HepG2 (cell line): ENCODE measurements around the gene TSEN34. TPM values are rescaled to one million over a fixed set of nuclear protein-coding genes. Genes with fewer than 3 reads are reported as not detected.
A peak's percentile ranks its signal among the peaks of the same experiment; 100 is the strongest.

Source experiments
- BORCS8-MEF2B ChIP-seq: sonication (generic); formaldehyde crosslinking; IDR thresholded peaks from 2 replicates; pipeline ENCODE4 v1.8.0; 2022; ENCODE audit warnings: mild to moderate bottlenecking, missing genetic modification reagents
- E2F1 ChIP-seq: sonication (generic); formaldehyde crosslinking; IDR thresholded peaks from 2 replicates; pipeline ENCODE4 v1.5.0; 2020; ENCODE audit warnings: missing genetic modification reagents
- GATA4 ChIP-seq: sonication (generic); IDR thresholded peaks from 2 replicates; pipeline ENCODE4 v1.6.1; 2016; ENCODE audit warnings: antibody characterized with exemption, low read depth, borderline replicate concordance
- GATAD1 ChIP-seq: IDR thresholded peaks from 2 replicates; pipeline ENCODE4 v1.6.1; 2016; ENCODE audit warnings: missing genetic modification reagents, missing compliant biosample characterization
- GLMP ChIP-seq: sonication (generic); formaldehyde crosslinking; IDR thresholded peaks from 2 replicates; pipeline ENCODE4 v1.9.0; 2021; ENCODE audit warnings: missing genetic modification reagents, mild to moderate bottlenecking, borderline replicate concordance
- HIVEP1 ChIP-seq: sonication (generic); formaldehyde crosslinking; IDR thresholded peaks from 2 replicates; pipeline ENCODE4 v1.4.0; 2020; ENCODE audit warnings: mild to moderate bottlenecking, missing genetic modification reagents
- HNRNPL ChIP-seq: fragments of 200-400 bp; formaldehyde crosslinking; IDR thresholded peaks from 2 replicates; pipeline ENCODE4 v1.6.1; 2017; ENCODE audit warnings: mild to moderate bottlenecking, low read depth, low read length
- IRF2 ChIP-seq: IDR thresholded peaks from 2 replicates; pipeline ENCODE4 v1.6.1; 2018; ENCODE audit warnings: missing genetic modification reagents, missing compliant biosample characterization
- JUNB ChIP-seq: sonication (generic); formaldehyde crosslinking; IDR thresholded peaks from 2 replicates; pipeline ENCODE4 v1.8.0; 2022; ENCODE audit warnings: missing genetic modification reagents, mild to moderate bottlenecking, borderline replicate concordance
- MAF1 ChIP-seq: sonication (generic); formaldehyde crosslinking; IDR thresholded peaks from 2 replicates; pipeline ENCODE4 v1.5.0; 2020; ENCODE audit warnings: missing genetic modification reagents, borderline replicate concordance
- MEIS2 ChIP-seq: sonication (generic); formaldehyde crosslinking; IDR thresholded peaks from 2 replicates; pipeline ENCODE4 v1.9.0; 2021; ENCODE audit warnings: mild to moderate bottlenecking, missing genetic modification reagents
- NR0B2 ChIP-seq: sonication (generic); formaldehyde crosslinking; IDR thresholded peaks from 2 replicates; pipeline ENCODE4 v1.4.0; 2020; ENCODE audit warnings: mild to moderate bottlenecking, missing genetic modification reagents
- PLRG1 ChIP-seq: fragments of 450-650 bp; conservative IDR thresholded peaks from 2 replicates; pipeline ENCODE4 v1.6.1; 2016
- POLR2A ChIP-seq, 2 experiments: IDR thresholded peaks; 2 replicates each; pipeline ENCODE4 v1.6.1; 2011; ENCODE audit warnings: low read depth in 2 of 2, low read length in 2 of 2, mild to moderate bottlenecking in 1 of 2, moderate library complexity in 1 of 2; ENCODE audit not compliant: insufficient read depth in 1 of 2
- RAD51 ChIP-seq: fragments of 450-650 bp; IDR thresholded peaks from 2 replicates; pipeline ENCODE4 v1.6.1; 2016; ENCODE audit warnings: borderline replicate concordance
- SATB2 ChIP-seq: sonication (generic); formaldehyde crosslinking; IDR thresholded peaks from 2 replicates; pipeline ENCODE4 v1.5.0; 2020; ENCODE audit warnings: missing genetic modification reagents
- USF2 ChIP-seq, 2 experiments: sonication (generic) in 1 of 2; formaldehyde crosslinking in 1 of 2; IDR thresholded peaks; 2 replicates each; pipeline versions ENCODE4 v1.5.1 to v1.6.1; 2011 to 2020; ENCODE audit warnings: borderline replicate concordance in 1 of 2, low read depth in 1 of 2, low read length in 1 of 2, mild to moderate bottlenecking in 1 of 2, missing genetic modification reagents in 1 of 2, moderate library complexity in 1 of 2
- ZFP36 ChIP-seq: fragments of 150-350 bp; IDR thresholded peaks from 2 replicates; pipeline ENCODE4 v1.6.1; 2018; ENCODE audit warnings: borderline replicate concordance, low read length, low read depth; ENCODE audit not compliant: partially characterized antibody
- ZNF275 ChIP-seq: sonication (generic); formaldehyde crosslinking; IDR thresholded peaks from 2 replicates; pipeline ENCODE4 v1.8.0; 2022; ENCODE audit warnings: missing genetic modification reagents, mild to moderate bottlenecking, inconsistent platforms, borderline replicate concordance
- ZNF558 ChIP-seq: sonication (generic); formaldehyde crosslinking; IDR thresholded peaks from 2 replicates; pipeline ENCODE4 v1.9.0; 2022; ENCODE audit warnings: mild to moderate bottlenecking, missing genetic modification reagents, borderline replicate concordance
- ZNF589 ChIP-seq: sonication (generic); formaldehyde crosslinking; conservative IDR thresholded peaks from 2 replicates; pipeline ENCODE4 v1.8.0; 2022; ENCODE audit warnings: mild to moderate bottlenecking, moderate library complexity, missing genetic modification reagents
- ZNF629 ChIP-seq: sonication (generic); formaldehyde crosslinking; conservative IDR thresholded peaks from 2 replicates; pipeline ENCODE4 v1.5.0; 2020; ENCODE audit warnings: missing genetic modification reagents
- ZNF747 ChIP-seq: sonication (generic); formaldehyde crosslinking; IDR thresholded peaks from 2 replicates; pipeline ENCODE4 v1.8.1; 2023; ENCODE audit warnings: missing genetic modification reagents, mild to moderate bottlenecking, borderline replicate concordance
- ZNF772 ChIP-seq: sonication (generic); formaldehyde crosslinking; IDR thresholded peaks from 2 replicates; pipeline ENCODE4 v1.5.0; 2020; ENCODE audit warnings: mild to moderate bottlenecking, missing genetic modification reagents
- polyA plus RNA-seq, 8 experiments: library from polyadenylated mRNA; depleted of rRNA in 3 of 8; stranded (reverse) in 7 of 8; unstranded in 1 of 8; fragments of >200 nt; fragmentation: Illumina TruSeq in 4 of 8; extraction: Trizol in 4 of 8; gene quantifications; 2 replicates each; pipeline versions ENCODE4 v1.2.1 to v1.2.3, GENCODE V29; 2011 to 2016; ENCODE audit warnings: low read depth in 4 of 8, missing spikeins in 1 of 8, mixed read lengths in 1 of 8; ENCODE audit not compliant: insufficient read depth in 1 of 8
- total RNA-seq, 5 experiments: library from RNA; depleted of rRNA; stranded (reverse); fragments of >200 nt; fragmentation: Illumina TruSeq; extraction: Trizol; gene quantifications; 2 replicates each; pipeline ENCODE4 v1.2.3, GENCODE V29; 2016; ENCODE audit warnings: low read depth in 1 of 5

TSEN34 gene
- total and polyA plus RNA-seq, 2 of the 13 experiments (the other 11 are each of a cell fraction or from before 2014, with no cell fraction given) = 55.1 to 65.4 TPM

- TF ChIP-seq ZNF275 (CRISPR knock-in tag) (0 out of 2 replicates have a peak, but pooled peaks have one; percentile 40), HIVEP1 (CRISPR knock-in tag) (no peak), IRF2 (CRISPR knock-in tag) (0 out of 2 replicates have a peak, but pooled peaks have one; percentile 22), ZNF589 (no peak), USF2 (IDR thresholded peaks at IDR 0.05; ENCODE audit: low read depth, low read length) (no peak), USF2 (CRISPR knock-in tag; IDR thresholded peaks at IDR 0.05; ENCODE audit: borderline replicate concordance) (no peak), ZNF772 (CRISPR knock-in tag) (no peak), ZNF558 (CRISPR knock-in tag) (no peak), MAF1 (no peak), JUNB (no peak), MEIS2 (CRISPR knock-in tag) (no peak), HNRNPL (no peak), GATA4 (0 out of 2 replicates have a peak, but pooled peaks have one; percentile 9), ZFP36 (no peak), GATAD1 (CRISPR knock-in tag) (peak; percentile 15; the same call in 1 of the 2 replicates), RAD51 (no peak), E2F1 (CRISPR knock-in tag) (no peak), NR0B2 (no peak), POLR2A (IDR thresholded peaks at IDR 0.05; ENCODE audit: insufficient read depth in 1 of 2, low read depth in 2 of 2, low read length in 2 of 2) (peak; percentile 70 to 83), BORCS8-MEF2B (CRISPR knock-in tag) (no peak), SATB2 (CRISPR knock-in tag) (no peak), ZNF629 (CRISPR knock-in tag) (no peak), ZNF747 (no peak), PLRG1 (no peak), GLMP (CRISPR knock-in tag) (no peak; the same call in 1 of the 2 replicates)
These were observed 17.1 kb downstream of the TSEN34 start (continued) for GRCh38 chr19:54207983-54208783.
